Measurements from ENCODE around the gene F3. TPM values are rescaled to one million over a fixed set of nuclear protein-coding genes. Genes with fewer than 3 reads are reported as not detected.
A peak's percentile ranks its signal among the peaks of the same experiment; 100 is the strongest.
"Not testable (repeated sequence)": the region's sequence is repeated elsewhere in the genome, so short reads cannot be mapped to it uniquely, and the experiment has no call there.

The F3 gene
- total RNA-seq, 1 donor from 2014 or later, result 95.0 TPM

DNA sequence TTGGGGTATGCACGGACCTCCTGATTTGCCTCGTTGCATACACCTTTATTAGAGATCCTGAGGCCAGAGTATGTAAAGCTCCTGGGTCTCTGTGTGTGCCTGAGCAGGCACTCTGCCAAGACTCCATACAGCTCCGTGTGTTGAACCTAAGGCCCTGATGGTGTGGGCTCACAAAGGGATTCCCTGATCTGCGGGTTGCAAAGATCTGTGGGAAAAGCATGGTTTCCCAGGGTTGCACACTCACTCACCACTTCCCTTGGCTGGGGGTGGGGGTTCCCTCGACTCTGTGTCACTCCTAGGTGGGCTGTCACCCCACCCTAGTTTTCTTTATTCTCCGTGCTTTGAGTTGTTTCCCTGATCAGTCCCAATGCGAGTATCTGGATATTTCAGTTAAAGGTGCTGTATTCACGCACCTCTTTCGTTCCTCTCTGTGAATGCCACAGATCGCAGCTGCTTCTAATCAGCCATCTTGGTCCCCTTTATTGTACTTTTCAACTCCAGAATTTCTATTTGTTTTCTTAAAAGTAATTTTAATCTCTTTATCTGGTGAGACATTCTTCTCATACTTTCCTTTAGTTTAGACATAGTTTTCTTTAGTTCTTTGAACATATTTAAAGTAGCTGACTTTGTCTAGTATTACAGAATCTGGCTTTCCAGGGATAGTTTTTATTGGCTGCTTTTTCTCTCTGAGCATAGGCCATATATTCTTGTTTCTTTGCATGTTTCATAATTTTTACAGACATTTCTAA, 39.0 kb upstream of the F3 start:
- no peak overlapping the region for H3K4me3 Mint-ChIP-seq (ENCODE audit: low read depth)
- DNase-seq (ENCODE audit: low spot score, unreplicated experiment), result no peak
- peaks cover 12% of the 10 kb centered on the region for H3K36me3 Mint-ChIP-seq (ENCODE audit: insufficient read depth)
- peaks cover 32% of the 10 kb centered on the region for H3K9me3 Mint-ChIP-seq (ENCODE audit: low read depth)
- H3K27me3 Mint-ChIP-seq, result no peaks in the 10 kb centered on the region
- no peak overlapping the region for H3K27ac Mint-ChIP-seq
- H3K4me1 Mint-ChIP-seq (ENCODE audit: low read depth), result peaks cover 14% of the 10 kb centered on the region
- TF ChIP-seq, protein P1, sequence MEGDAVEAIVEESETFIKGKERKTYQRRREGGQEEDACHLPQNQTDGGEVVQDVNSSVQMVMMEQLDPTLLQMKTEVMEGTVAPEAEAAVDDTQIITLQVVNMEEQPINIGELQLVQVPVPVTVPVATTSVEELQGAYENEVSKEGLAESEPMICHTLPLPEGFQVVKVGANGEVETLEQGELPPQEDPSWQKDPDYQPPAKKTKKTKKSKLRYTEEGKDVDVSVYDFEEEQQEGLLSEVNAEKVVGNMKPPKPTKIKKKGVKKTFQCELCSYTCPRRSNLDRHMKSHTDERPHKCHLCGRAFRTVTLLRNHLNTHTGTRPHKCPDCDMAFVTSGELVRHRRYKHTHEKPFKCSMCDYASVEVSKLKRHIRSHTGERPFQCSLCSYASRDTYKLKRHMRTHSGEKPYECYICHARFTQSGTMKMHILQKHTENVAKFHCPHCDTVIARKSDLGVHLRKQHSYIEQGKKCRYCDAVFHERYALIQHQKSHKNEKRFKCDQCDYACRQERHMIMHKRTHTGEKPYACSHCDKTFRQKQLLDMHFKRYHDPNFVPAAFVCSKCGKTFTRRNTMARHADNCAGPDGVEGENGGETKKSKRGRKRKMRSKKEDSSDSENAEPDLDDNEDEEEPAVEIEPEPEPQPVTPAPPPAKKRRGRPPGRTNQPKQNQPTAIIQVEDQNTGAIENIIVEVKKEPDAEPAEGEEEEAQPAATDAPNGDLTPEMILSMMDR (IDR thresholded peaks at IDR 0.05; ENCODE audit: unreplicated experiment), result no peak

DNA sequence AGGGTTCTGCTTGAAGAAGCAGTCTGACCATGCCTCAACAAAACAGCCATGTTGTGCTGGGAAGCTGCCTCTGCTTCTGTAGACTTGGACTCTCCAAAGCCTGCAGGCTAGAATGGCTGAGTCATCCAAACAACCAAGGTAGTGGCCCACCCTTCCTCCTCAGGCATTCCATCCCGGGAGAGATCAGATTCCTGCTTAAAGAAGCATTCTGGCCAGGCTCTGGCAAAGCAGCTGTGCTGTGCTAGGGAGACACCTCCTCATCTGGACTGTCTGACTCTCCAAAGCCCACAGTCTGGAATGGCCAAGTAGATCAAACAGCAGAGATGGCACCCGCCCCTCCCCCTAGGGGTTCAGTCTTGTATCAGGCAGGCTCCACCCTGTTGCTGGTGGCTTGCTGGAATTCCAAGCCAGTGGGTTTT, 38.3 kb upstream of the F3 start:
- peaks cover 12% of the 10 kb centered on the region for H3K36me3 Mint-ChIP-seq (ENCODE audit: insufficient read depth)
- H3K4me1 Mint-ChIP-seq (ENCODE audit: low read depth), result peaks cover 14% of the 10 kb centered on the region
- DNase-seq (ENCODE audit: low spot score, unreplicated experiment), result no peak
- H3K9me3 Mint-ChIP-seq (ENCODE audit: low read depth), result peaks cover 32% of the 10 kb centered on the region
- TF ChIP-seq, protein P1 (IDR thresholded peaks at IDR 0.05; ENCODE audit: unreplicated experiment), result no peak
- H3K27me3 Mint-ChIP-seq, result no peaks in the 10 kb centered on the region
- no peak overlapping the region for H3K4me3 Mint-ChIP-seq (ENCODE audit: low read depth)
- peak overlapping the region; percentile 61 for H3K27ac Mint-ChIP-seq

DNA sequence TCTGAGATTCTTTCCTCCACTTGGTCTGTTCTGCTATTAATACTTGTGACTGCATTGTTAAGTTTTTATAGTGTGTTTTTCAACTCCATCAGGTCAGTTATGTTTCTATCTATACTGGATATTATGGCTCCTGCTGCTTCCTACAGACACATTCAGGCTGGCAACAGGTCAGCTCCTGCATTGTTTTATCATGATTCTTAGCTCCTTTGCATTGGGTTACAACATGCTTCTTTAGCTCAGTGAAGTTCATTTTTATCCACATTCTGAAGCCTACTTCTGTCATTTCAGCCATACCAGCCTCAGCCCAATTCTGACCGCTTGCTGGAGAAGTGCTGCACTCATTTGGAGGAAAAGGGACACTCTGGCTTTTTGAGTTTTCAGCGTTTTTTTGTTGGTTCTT, 37.3 kb upstream of the F3 start:
- Mint-ChIP-seq H3K27me3 (no peaks in the 10 kb centered on the region), H3K4me3 (ENCODE audit: low read depth) (no peak overlapping the region), H3K9me3 (ENCODE audit: low read depth) (peaks cover 39% of the 10 kb centered on the region), H3K36me3 (ENCODE audit: insufficient read depth) (peaks cover 12% of the 10 kb centered on the region), H3K4me1 (ENCODE audit: low read depth) (peaks cover 14% of the 10 kb centered on the region), H3K27ac (no peak overlapping the region)
- no peak for DNase-seq (ENCODE audit: low spot score, unreplicated experiment)
- TF ChIP-seq, protein P1 (IDR thresholded peaks at IDR 0.05; ENCODE audit: unreplicated experiment), result no peak

DNA sequence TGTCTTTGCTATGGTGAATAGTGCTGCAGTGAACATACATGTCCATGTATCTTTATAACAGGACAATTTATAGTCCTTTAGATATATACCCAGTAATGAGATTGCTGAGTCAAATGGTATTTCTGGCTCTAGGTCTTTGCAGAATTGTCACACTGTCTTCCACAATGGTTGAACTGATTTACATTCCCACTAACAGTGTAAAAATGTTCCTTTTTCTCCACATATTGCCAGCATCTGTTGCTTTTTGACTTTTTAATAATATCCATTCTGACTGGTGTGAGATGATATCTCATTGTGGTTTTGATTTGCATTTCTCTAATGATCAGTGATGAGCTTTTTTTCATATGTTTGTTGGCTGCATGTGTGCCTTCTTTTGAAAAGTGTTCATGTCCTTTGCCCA, 32.4 kb upstream of the F3 start:
- Mint-ChIP-seq H3K9me3 (ENCODE audit: low read depth) (peaks cover 38% of the 10 kb centered on the region), H3K36me3 (ENCODE audit: insufficient read depth) (peaks cover 14% of the 10 kb centered on the region)
- not testable (repeated sequence) for H3K4me1 Mint-ChIP-seq (ENCODE audit: low read depth); H3K27me3 Mint-ChIP-seq; H3K4me3 Mint-ChIP-seq (ENCODE audit: low read depth); H3K27ac Mint-ChIP-seq; DNase-seq (ENCODE audit: low spot score, unreplicated experiment)

DNA sequence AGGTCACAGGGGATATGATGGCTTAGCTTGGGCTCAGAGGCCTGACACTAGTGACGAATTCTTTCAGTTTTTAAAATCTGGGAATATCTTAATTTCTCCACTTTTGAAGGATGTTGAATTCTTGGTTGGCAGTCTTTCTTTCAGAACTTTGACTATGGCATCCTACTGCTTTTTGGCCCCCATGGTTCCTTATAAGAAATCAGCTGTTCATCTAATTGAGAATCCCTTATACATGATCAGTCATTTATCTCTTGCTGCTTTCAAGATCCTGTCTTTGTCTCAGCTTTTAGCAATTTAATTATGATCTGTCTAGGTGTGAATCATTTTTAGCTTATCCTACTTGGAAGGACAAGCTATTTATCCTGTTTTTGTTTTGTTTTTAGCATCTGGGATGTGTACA, 31.2 kb upstream of the F3 start:
- TF ChIP-seq, protein P1 (IDR thresholded peaks at IDR 0.05; ENCODE audit: unreplicated experiment), result no peak
- no peak overlapping the region for H3K27ac Mint-ChIP-seq
- peaks cover 14% of the 10 kb centered on the region for H3K36me3 Mint-ChIP-seq (ENCODE audit: insufficient read depth)
- peaks cover 30% of the 10 kb centered on the region for H3K9me3 Mint-ChIP-seq (ENCODE audit: low read depth)
- no peak for DNase-seq (ENCODE audit: low spot score, unreplicated experiment)
- H3K4me3 Mint-ChIP-seq (ENCODE audit: low read depth), result no peak overlapping the region
- H3K4me1 Mint-ChIP-seq (ENCODE audit: low read depth), result no peaks in the 10 kb centered on the region
- H3K27me3 Mint-ChIP-seq, result no peaks in the 10 kb centered on the region

DNA sequence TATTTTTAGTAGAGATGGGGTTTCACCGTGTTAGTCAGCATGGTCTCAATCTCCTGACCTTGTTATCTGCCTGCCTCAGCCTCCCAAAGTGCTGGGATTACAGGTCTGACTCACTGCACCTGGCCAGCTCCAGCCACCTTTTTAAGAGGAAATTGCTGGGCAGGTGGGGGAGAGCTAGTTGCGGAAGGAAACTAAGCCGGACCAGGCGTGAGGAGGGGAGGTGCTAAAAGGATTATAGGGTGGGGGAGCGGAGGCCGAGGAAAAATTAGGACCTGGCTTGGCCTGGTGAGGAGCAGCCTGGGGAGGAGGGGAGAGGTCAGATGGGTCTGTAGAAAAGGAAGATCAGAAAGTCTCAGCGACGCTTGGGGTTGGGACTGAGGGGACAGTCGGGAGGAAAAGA, 29.4 kb upstream of the F3 start:
- not testable (repeated sequence) for H3K4me3 Mint-ChIP-seq (ENCODE audit: low read depth); DNase-seq (ENCODE audit: low spot score, unreplicated experiment); H3K36me3 Mint-ChIP-seq (ENCODE audit: insufficient read depth); H3K27me3 Mint-ChIP-seq; H3K4me1 Mint-ChIP-seq (ENCODE audit: low read depth); H3K27ac Mint-ChIP-seq
- peaks cover 21% of the 10 kb centered on the region for H3K9me3 Mint-ChIP-seq (ENCODE audit: low read depth)

DNA sequence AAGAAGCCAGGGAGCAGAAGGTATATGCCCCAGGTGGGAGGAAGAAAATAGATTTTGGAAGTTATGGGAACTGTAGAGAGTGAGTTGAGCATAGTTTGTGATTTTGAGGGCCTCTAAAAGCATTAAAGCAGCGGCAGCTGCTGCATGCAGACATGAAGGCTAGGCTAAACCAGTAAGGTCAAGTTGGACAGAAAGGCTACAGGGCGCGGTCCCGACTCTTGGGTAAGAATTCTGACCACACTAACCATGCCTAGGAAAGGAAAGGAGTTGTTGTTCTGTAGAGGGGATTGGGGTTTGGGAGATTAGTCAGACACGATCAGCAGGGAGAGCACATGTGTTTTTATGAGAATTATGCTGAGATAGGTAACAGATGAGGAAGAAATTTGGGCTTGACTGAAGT, 27.2 kb upstream of the F3 start:
- not testable (repeated sequence) for H3K4me1 Mint-ChIP-seq (ENCODE audit: low read depth); H3K27ac Mint-ChIP-seq; DNase-seq (ENCODE audit: low spot score, unreplicated experiment); H3K36me3 Mint-ChIP-seq (ENCODE audit: insufficient read depth); H3K4me3 Mint-ChIP-seq (ENCODE audit: low read depth); H3K27me3 Mint-ChIP-seq
- H3K9me3 Mint-ChIP-seq (ENCODE audit: low read depth), result peaks cover 14% of the 10 kb centered on the region

DNA sequence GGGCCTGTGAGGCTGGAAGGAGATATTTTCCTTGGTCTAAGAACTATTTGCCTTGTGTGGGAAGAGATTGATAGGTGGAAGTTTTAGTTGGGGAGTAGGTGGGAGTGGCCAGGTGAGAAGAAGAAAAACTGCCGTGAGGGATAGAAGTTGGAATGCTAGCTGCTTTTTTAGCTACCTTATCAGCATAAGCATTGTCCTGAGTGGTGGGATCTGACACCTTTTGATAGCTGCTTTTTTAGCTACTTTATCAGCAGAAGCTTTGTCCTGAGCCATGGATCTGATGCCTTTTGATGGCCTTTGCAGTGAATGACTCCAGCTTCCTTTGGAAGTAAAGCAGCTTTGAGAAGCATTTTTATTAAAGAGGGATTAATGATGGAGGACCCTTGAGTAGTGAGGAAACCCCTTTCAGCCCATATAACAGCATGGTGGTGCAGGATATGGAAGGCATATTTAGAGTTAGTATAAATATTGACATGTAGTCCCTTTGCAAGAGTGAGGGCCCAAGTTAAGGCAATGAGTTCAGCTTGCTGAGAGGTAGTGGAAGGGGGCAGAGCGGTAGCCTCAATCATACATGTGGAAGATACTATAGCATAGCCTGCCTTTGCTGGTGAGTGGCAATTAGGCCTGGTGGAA, 26.5 kb upstream of the F3 start:
- not testable (repeated sequence) for H3K27me3 Mint-ChIP-seq; H3K4me1 Mint-ChIP-seq (ENCODE audit: low read depth); H3K36me3 Mint-ChIP-seq (ENCODE audit: insufficient read depth); H3K9me3 Mint-ChIP-seq (ENCODE audit: low read depth); H3K27ac Mint-ChIP-seq; H3K4me3 Mint-ChIP-seq (ENCODE audit: low read depth); DNase-seq (ENCODE audit: low spot score, unreplicated experiment)

DNA sequence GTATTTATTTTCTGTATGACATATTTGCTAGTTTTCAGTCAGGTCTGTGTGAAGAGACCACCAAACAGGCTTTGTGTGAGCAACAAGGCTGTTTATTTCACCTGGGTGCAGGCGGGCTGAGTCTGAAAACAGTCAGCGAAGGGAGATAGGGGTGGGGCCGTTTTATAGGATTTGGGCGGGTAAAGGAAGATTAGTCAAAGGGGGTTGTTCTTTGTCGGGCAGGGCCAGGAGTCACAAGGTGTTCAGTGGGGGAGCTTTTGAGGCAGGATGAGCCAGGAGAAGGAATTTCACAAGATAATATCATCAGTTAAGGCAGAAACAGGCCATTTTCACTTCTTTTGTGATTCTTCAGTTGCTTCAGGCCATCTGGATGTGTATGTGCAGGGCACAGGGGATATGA, 24.9 kb upstream of the F3 start:
- H3K9me3 Mint-ChIP-seq (ENCODE audit: low read depth); H3K27ac Mint-ChIP-seq; H3K4me3 Mint-ChIP-seq (ENCODE audit: low read depth); DNase-seq (ENCODE audit: low spot score, unreplicated experiment); H3K27me3 Mint-ChIP-seq; H3K36me3 Mint-ChIP-seq (ENCODE audit: insufficient read depth): not testable (repeated sequence)
- peaks cover 13% of the 10 kb centered on the region for H3K4me1 Mint-ChIP-seq (ENCODE audit: low read depth)

Measured in progenitor cell of endocrine pancreas (in vitro differentiated cells).